ENCODE measurements around the gene P2RY13. TPM values are rescaled to one million over a fixed set of nuclear protein-coding genes. Genes with fewer than 3 reads are reported as not detected.

Gene P2RY13
- total and polyA plus RNA-seq, 2 of the 4 experiments (the other 2 are of a cell fraction) = not detected

DNA sequence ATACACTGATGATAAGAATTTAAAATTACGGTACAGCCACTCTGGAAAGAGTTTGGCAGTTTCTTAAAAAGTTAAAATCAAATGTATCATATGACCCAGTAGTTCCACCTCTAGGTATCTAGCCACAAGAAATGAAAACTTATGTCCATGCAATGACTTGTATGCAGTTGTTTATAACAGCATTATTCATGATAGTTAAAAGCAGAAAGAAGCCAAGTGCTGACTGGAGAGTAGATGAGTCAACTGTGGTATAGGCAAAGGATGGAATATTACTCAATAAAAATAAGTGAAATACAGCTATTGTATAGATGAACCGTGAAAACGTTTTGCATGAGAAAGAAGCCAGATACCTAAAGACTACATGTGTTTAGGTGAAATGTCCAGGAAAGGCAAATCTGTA lies 27.6 kb downstream of the P2RY13 start:
- Histone ChIP-seq H2BK5ac (ENCODE audit: low read depth, low read length, poor library complexity, severe bottlenecking) (peak overlapping the region; percentile 59), H2AFZ (replicated peaks; ENCODE audit: low read length, poor library complexity) (no peak overlapping the region), H2AK9ac (replicated peaks; ENCODE audit: low read depth, low read length, poor library complexity) (no peak overlapping the region), H3K23ac (ENCODE audit: low read depth, low read length) (no peak overlapping the region), H3K9me1 (ENCODE audit: insufficient read depth, low read length) (peaks cover 3% of the 10 kb centered on the region; the same call in 1 of the 2 replicates), H2AK5ac (ENCODE audit: low read depth, low read length) (no peak overlapping the region), H3K79me1 (ENCODE audit: low read depth in 1 of 2, low read length in 2 of 2) (no peaks in the 10 kb centered on the region), H2BK20ac (ENCODE audit: low read depth, low read length) (0 out of 2 replicates have a peak overlapping the region, but pooled peaks have one; percentile 40), H3K27me3 (ENCODE audit: control insufficient read depth, insufficient read depth, low read length) (no peaks in the 10 kb centered on the region), H3K4me3 (ENCODE audit: insufficient read depth, low read depth, low read length) (no peak overlapping the region), H3K9ac (ENCODE audit: low read depth, low read length) (no peak overlapping the region), H3K9me3 (ENCODE audit: control insufficient read depth, insufficient read depth, low read length) (no peaks in the 10 kb centered on the region), H3K27ac (ENCODE audit: insufficient read depth, low read length) (peak overlapping the region; percentile 35; the same call in 1 of the 2 replicates), H2BK15ac (ENCODE audit: low read depth, low read length) (no peak overlapping the region), H4K5ac (ENCODE audit: low read depth, low read length) (no peak overlapping the region), H3K56ac (ENCODE audit: extremely low read depth, insufficient read depth, low read length) (no peak overlapping the region), H3K4me2 (ENCODE audit: low read depth, low read length) (peak overlapping the region; percentile 71; the same call in 1 of the 2 replicates), H3K18ac (ENCODE audit: low read depth, low read length) (peak overlapping the region; percentile 55; the same call in 1 of the 2 replicates), H3K4ac (ENCODE audit: low read depth, low read length) (no peak overlapping the region; the same call in 1 of the 2 replicates), H3K36me3 (ENCODE audit: control insufficient read depth, insufficient read depth, low read length) (no peaks in the 10 kb centered on the region), H3K14ac (replicated peaks; ENCODE audit: low read depth, low read length) (0 out of 2 replicates have a peak overlapping the region, but pooled peaks have one; percentile 28), H2BK120ac (ENCODE audit: low read depth, low read length) (peak overlapping the region; percentile 44; the same call in 1 of the 2 replicates), H4K20me1 (ENCODE audit: insufficient read depth, low read length) (no peaks in the 10 kb centered on the region), H4K91ac (ENCODE audit: insufficient read depth, low read depth, low read length) (no peak overlapping the region), H3K4me1 (ENCODE audit: control insufficient read depth, insufficient read depth, low read length) (peaks cover 12% of the 10 kb centered on the region), H4K8ac (ENCODE audit: low read depth in 2 of 2, low read length in 2 of 2) (no peak overlapping the region; a peak in 1 of 4 replicates)
- POLR2A ChIA-PET (ENCODE audit: unreplicated experiment) = no interaction called here
- WGBS, 2 experiments (ENCODE audit: extremely low coverage in 2 of 2, insufficient read length in 1 of 2) = no CpG with 5 or more reads among the region's 3 CpGs
- intact Hi-C loops (cut with micrococcal nuclease) (loop anchor here (5.0 kb wide), 1 partner anchor 356 kb away; no protein-coding TSS in a partner anchor), dilution Hi-C loops (cut with HindIII; ENCODE audit: low sequenced_read_pairs, unreplicated experiment) (no loop called here), in situ Hi-C loops (cut with MboI; ENCODE audit: low sequenced_read_pairs) (no loop called here)
- DNase-seq = peak; percentile 91
- CTCF ChIA-PET = interaction anchor here (1.4 kb wide), 1 partner anchor 17 kb away, joined by 4 read pairs; no protein-coding TSS in a partner anchor
- ATAC-seq (ENCODE audit: low read depth) = peak; percentile 73
- no TSS peak for BruUV-seq (replicated peaks)
- TF ChIP-seq MAFK (IDR thresholded peaks at IDR 0.05; ENCODE audit: low read depth, low read length) (0 out of 2 replicates have a peak, but pooled peaks have one; percentile 29), RAD21 (IDR thresholded peaks at IDR 0.05; ENCODE audit: low read length) (no peak), FOS (IDR thresholded peaks at IDR 0.05; ENCODE audit: low read depth, low read length) (peak; percentile 86), MXI1 (IDR thresholded peaks at IDR 0.05; ENCODE audit: borderline replicate concordance, low read depth, low read length) (no peak), CEBPB (IDR thresholded peaks at IDR 0.05; ENCODE audit: low read depth, low read length) (peak; percentile 74), NFE2L2 (IDR thresholded peaks at IDR 0.05; ENCODE audit: low read depth, low read length) (no peak), CHD1 (IDR thresholded peaks at IDR 0.05; ENCODE audit: low read depth, low read length) (no peak)
- TF ChIP-seq, protein P1, sequence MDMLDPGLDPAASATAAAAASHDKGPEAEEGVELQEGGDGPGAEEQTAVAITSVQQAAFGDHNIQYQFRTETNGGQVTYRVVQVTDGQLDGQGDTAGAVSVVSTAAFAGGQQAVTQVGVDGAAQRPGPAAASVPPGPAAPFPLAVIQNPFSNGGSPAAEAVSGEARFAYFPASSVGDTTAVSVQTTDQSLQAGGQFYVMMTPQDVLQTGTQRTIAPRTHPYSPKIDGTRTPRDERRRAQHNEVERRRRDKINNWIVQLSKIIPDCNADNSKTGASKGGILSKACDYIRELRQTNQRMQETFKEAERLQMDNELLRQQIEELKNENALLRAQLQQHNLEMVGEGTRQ (IDR thresholded peaks at IDR 0.05; ENCODE audit: low read depth, low read length) = no peak

Data from IMR-90 (cell line).